Ishikawa (cell line): ENCODE data around the gene SLC2A4.

Experiments used
- CEBPB ChIP-seq: IDR thresholded peaks from 2 replicates; pipeline ENCODE4 v1.6.1; 2012
- CREB1 ChIP-seq: IDR thresholded peaks from 2 replicates; pipeline ENCODE4 v1.6.1; 2012; ENCODE audit warnings: low read depth
- EP300 ChIP-seq: IDR thresholded peaks from 2 replicates; pipeline ENCODE4 v1.6.1; 2012; ENCODE audit warnings: borderline replicate concordance
- FOXM1 ChIP-seq: IDR thresholded peaks from 2 replicates; pipeline ENCODE4 v1.6.1; 2012; ENCODE audit warnings: low read depth, borderline replicate concordance
- MAX ChIP-seq: IDR thresholded peaks from 2 replicates; pipeline ENCODE4 v1.6.1; 2012
- NFIC ChIP-seq: IDR thresholded peaks from 2 replicates; pipeline ENCODE4 v1.6.1; 2012
- RAD21 ChIP-seq: IDR thresholded peaks from 2 replicates; pipeline ENCODE4 v1.6.1; 2012; ENCODE audit warnings: low read depth
- REST ChIP-seq: IDR thresholded peaks from 2 replicates; pipeline ENCODE4 v1.6.1; 2012; ENCODE audit warnings: low read depth, mild to moderate bottlenecking
- TAF1 ChIP-seq: IDR thresholded peaks from 2 replicates; pipeline ENCODE4 v1.6.1; 2012; ENCODE audit warnings: low read depth, mild to moderate bottlenecking
- TCF12 ChIP-seq: IDR thresholded peaks from 2 replicates; pipeline ENCODE4 v1.6.1; 2012; ENCODE audit warnings: low read depth
- TEAD4 ChIP-seq: IDR thresholded peaks from 2 replicates; pipeline ENCODE4 v1.6.1; 2012
- USF1 ChIP-seq: IDR thresholded peaks from 2 replicates; pipeline ENCODE4 v1.6.1; 2012
- YY1 ChIP-seq: IDR thresholded peaks from 2 replicates; pipeline ENCODE4 v1.6.1; 2012; ENCODE audit warnings: low read depth
- ZBTB7A ChIP-seq: IDR thresholded peaks from 2 replicates; pipeline ENCODE4 v1.6.1; 2012; ENCODE audit warnings: low read depth

The SLC2A4 gene

GRCh38 chr17:7260651-7261378 is 20.7 kb upstream of the SLC2A4 start:
- TF ChIP-seq TAF1 (peak; percentile 46), TCF12 (peak; percentile 30; the same call in 1 of the 2 replicates), EP300 (no peak), MAX (0 out of 2 replicates have a peak, but pooled peaks have one; percentile 39), RAD21 (no peak), ZBTB7A (peak; percentile 56; the same call in 1 of the 2 replicates), CEBPB (no peak), NFIC (no peak)

GRCh38 chr17:7261379-7262191 is 19.9 kb upstream of the SLC2A4 start:
- TF ChIP-seq NFIC: no peak; the same call in 1 of the 2 replicates
- 0 out of 2 replicates have a peak, but pooled peaks have one; percentile 31 for TF ChIP-seq YY1
- 0 out of 2 replicates have a peak, but pooled peaks have one; percentile 35 for TF ChIP-seq MAX
- no peak for TF ChIP-seq CREB1

- peak; percentile 80; the same call in 1 of the 2 replicates for TF ChIP-seq TCF12
- peak; percentile 76 for TF ChIP-seq MAX
- TF ChIP-seq CEBPB: no peak; the same call in 1 of the 2 replicates
- peak; percentile 76 for TF ChIP-seq TAF1
- no peak for TF ChIP-seq NFIC
- TF ChIP-seq EP300: peak; percentile 48; the same call in 1 of the 2 replicates
- peak; percentile 17; the same call in 1 of the 2 replicates for TF ChIP-seq TEAD4
- 0 out of 2 replicates have a peak, but pooled peaks have one; percentile 11 for TF ChIP-seq USF1
- no peak for TF ChIP-seq REST
- peak; percentile 68 for TF ChIP-seq CREB1
Observed at GRCh38 chr17:7262192-7262934, 19.2 kb upstream of the SLC2A4 start, which contains the start of gene CLDN7. Gene CLDN7 (minus strand): TSS chr17:7262478. CDS start chr17:7262043, 435 bp downstream.

- TF ChIP-seq ZBTB7A (0 out of 2 replicates have a peak, but pooled peaks have one; percentile 51), MAX (no peak), FOXM1 (no peak)
Observed at GRCh38 chr17:7262935-7263800, 18.4 kb upstream of the SLC2A4 start.

GRCh38 chr17:7263801-7264078 is 17.8 kb upstream of the SLC2A4 start:
- no peak for TF ChIP-seq RAD21
- TF ChIP-seq TCF12: no peak
- no peak for TF ChIP-seq CEBPB
- TF ChIP-seq REST: no peak
- TF ChIP-seq TAF1: no peak
- no peak for TF ChIP-seq MAX
